Brain microvascular endothelial cell (primary cell): ENCODE results near the gene HRH1.

Source experiments
- DNase-seq: peaks from one replicate; pipeline ENCODE4 v3.0.0-alpha.2; 2020
- H3K27ac ChIP-seq: fragments of 250-450 bp; sonication (Bioruptor Pico); 2 replicates; pipeline ENCODE4 v1.5.1; 2020; ENCODE audit warnings: mild to moderate bottlenecking, moderate library complexity
- H3K27me3 ChIP-seq: fragments of 250-450 bp; sonication (Bioruptor Pico); replicated peaks from 2 replicates; pipeline ENCODE4 v1.5.1; 2020; ENCODE audit warnings: mild to moderate bottlenecking
- H3K36me3 ChIP-seq: fragments of 250-450 bp; sonication (Bioruptor Pico); replicated peaks from 2 replicates; pipeline ENCODE4 v1.5.1; 2020; ENCODE audit warnings: mild to moderate bottlenecking
- H3K4me3 ChIP-seq: 2 replicates; pipeline ENCODE4 v1.5.1; 2011; ENCODE audit warnings: low read depth, mild to moderate bottlenecking, control low read depth, low read length, moderate library complexity
- in situ Hi-C: cut with HindIII; loops from 2 replicates; pipeline ENCODE4 v1.10.0; 2017; ENCODE audit warnings: low sequenced_read_pairs, low pct_ligation_motif_present
- TF ChIP-seq, protein P1 (sequence below): IDR thresholded peaks from 2 replicates; pipeline ENCODE4 v1.5.1; 2011; ENCODE audit warnings: low read depth, mild to moderate bottlenecking, moderate library complexity, low read length, control low read depth, inconsistent platforms; ENCODE audit errors: missing control alignments

HRH1 gene

DNA sequence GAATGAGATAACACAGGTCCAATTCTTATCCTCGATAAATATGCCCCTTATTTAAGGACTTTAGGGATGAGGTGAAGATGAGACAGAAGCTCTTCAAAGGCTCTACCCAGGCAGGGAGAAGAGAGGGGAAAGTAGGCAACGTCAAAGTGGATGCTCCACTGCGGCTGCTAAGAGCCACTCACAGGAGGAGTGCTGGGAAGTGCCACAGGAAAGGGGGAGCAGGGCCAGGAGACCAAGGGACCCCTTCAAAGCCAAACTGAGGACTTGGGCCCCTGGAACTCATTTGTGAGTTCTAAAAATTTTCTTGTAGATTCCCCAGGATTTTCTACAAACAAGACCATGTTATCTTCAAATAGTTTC lies 70.6 kb downstream of the HRH1 start:
- Histone ChIP-seq H3K27me3 (no peaks in the 10 kb centered on the region), H3K4me3 (peak overlapping the region; percentile 53), H3K36me3 (no peaks in the 10 kb centered on the region), H3K27ac (peak overlapping the region; percentile 98)
- in situ Hi-C loops, result no loop called here
- DNase-seq, result no peak
- TF ChIP-seq, protein P1, sequence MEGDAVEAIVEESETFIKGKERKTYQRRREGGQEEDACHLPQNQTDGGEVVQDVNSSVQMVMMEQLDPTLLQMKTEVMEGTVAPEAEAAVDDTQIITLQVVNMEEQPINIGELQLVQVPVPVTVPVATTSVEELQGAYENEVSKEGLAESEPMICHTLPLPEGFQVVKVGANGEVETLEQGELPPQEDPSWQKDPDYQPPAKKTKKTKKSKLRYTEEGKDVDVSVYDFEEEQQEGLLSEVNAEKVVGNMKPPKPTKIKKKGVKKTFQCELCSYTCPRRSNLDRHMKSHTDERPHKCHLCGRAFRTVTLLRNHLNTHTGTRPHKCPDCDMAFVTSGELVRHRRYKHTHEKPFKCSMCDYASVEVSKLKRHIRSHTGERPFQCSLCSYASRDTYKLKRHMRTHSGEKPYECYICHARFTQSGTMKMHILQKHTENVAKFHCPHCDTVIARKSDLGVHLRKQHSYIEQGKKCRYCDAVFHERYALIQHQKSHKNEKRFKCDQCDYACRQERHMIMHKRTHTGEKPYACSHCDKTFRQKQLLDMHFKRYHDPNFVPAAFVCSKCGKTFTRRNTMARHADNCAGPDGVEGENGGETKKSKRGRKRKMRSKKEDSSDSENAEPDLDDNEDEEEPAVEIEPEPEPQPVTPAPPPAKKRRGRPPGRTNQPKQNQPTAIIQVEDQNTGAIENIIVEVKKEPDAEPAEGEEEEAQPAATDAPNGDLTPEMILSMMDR, result no peak

DNA sequence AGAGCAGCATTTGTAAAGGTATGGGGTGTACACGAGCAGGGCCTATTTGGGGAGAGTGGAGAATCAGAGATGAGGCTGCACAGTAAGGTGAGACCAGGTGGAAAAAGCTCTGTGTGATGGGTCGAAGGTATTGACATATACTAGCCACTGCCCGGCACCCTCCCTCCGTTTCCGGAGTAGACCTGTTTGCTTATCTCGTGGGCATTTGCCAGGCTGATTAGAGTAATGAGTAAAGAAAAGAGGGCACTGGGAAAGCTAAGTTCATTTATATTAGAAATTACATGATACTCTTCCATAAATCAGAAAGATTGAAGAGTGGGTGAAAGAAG lies 71.7 kb downstream of the HRH1 start:
- DNase-seq, result no peak
- Histone ChIP-seq H3K27ac (peak overlapping the region; percentile 98), H3K27me3 (no peaks in the 10 kb centered on the region), H3K36me3 (no peaks in the 10 kb centered on the region), H3K4me3 (peak overlapping the region; percentile 53)
- in situ Hi-C loops, result no loop called here
- TF ChIP-seq, protein P1, result no peak

DNA sequence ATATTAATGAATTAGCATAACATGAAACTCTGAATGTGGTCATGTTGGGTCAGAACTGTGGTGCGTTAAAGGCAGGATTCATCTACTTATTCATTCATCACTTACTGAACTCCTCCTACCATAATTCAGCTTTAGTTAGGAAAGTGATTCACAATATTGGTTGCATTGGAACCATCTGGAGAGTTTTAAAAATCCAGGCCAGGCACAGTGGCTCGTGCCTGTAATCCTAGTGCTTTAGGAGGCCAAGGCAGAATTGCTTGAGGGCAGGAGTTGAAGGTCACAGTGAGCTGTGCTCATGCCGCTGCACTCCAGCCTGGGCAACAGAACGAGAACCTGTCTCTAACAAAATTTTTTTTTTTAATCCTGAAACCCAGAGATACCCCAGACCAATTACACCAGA lies 73.7 kb downstream of the HRH1 start:
- TF ChIP-seq, protein P1, result no peak
- no peak for DNase-seq
- Histone ChIP-seq H3K36me3 (no peaks in the 10 kb centered on the region), H3K4me3 (no peak overlapping the region), H3K27ac (no peak overlapping the region), H3K27me3 (no peaks in the 10 kb centered on the region)
- in situ Hi-C loops, result no loop called here

DNA sequence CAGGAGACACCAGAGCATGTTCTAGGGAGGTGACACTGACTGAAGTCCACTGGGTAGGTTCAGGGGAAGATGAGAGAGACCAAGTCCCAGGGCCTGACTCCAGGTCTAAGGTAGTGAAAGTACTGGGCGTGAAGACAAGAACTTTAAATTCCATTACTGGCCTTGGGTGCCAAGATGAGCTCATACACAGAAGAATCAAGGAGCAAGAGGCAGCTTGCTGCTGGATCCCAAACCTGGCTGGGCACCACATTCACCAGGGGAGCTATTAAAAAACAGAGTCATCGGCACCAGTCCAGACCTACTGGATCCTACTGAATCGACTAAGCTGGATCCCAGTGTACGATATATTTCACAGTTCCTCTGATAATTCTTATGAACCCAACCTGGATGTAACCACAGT lies 75.8 kb downstream of the HRH1 start:
- Histone ChIP-seq H3K4me3 (no peak overlapping the region), H3K36me3 (no peaks in the 10 kb centered on the region), H3K27ac (no peak overlapping the region), H3K27me3 (no peaks in the 10 kb centered on the region)
- in situ Hi-C loops, result no loop called here
- TF ChIP-seq, protein P1, result no peak
- DNase-seq, result no peak

DNA sequence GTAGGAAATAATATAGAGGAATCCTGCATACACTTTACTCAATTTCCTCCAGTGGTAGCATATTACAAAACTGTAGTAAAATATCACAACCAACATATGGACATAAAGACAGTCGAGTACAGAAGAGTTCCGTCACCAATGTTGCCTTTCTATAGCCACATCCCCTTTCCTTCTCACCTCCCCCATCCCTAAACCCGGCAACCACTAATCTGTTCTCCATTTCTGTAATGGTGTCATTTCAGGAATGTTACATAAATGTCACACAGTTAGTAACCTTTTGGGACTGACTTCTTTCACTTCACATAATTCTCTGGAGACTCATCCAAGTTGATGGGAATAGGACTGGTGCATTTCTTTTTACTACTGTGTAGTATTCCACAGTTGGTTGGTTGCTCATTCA lies 76.5 kb downstream of the HRH1 start:
- in situ Hi-C loops, result no loop called here
- no peak for DNase-seq
- TF ChIP-seq, protein P1, result no peak
- Histone ChIP-seq H3K4me3 (no peak overlapping the region), H3K36me3 (no peaks in the 10 kb centered on the region), H3K27ac (no peak overlapping the region), H3K27me3 (no peaks in the 10 kb centered on the region)

DNA sequence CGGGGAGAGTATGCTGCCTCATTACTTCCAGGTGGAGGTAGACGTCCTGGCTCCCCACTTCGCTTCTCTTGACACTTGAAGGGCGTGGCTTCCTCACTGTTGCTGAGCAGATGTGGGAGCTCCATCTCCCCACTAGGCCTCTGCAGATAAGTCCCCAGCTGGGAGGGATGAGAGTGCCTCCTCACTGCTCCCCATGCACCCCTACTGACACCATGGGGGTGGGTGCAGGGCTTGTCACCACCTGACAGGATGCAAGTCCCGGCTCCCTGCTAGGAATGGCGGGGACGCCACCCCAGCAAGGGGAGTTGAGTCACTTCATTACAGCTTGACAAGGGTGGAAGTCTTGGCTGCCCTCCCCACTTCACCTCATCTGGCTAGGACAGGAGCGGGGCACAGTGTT lies 81.1 kb downstream of the HRH1 start:
- Histone ChIP-seq H3K27ac (no peak overlapping the region), H3K4me3 (no peak overlapping the region), H3K27me3 (no peaks in the 10 kb centered on the region), H3K36me3 (no peaks in the 10 kb centered on the region)
- DNase-seq, result no peak
- in situ Hi-C loops, result no loop called here
- TF ChIP-seq, protein P1, result no peak
